ENCODE data around the gene TRMT1. TPM values are rescaled to one million over a fixed set of nuclear protein-coding genes. Genes with fewer than 3 reads are reported as not detected.

Gene TRMT1
- total RNA-seq, 1 experiment from 2014 or later: 36.5 TPM

GRCh38 chr19:13132471-13133180 is 16.1 kb upstream of the TRMT1 start:
- TF ChIP-seq CTCF (IDR thresholded peaks at IDR 0.05; ENCODE audit: unreplicated experiment): no peak
- BruUV-seq (replicated peaks): no TSS peak
- Mint-ChIP-seq H3K27me3 (ENCODE audit: unreplicated experiment) (no peaks in the 10 kb centered on the region), H3K4me1 (ENCODE audit: low read depth, unreplicated experiment) (peaks cover 5% of the 10 kb centered on the region), H3K4me3 (ENCODE audit: low read depth, unreplicated experiment) (no peak overlapping the region), H3K27ac (ENCODE audit: unreplicated experiment) (no peak overlapping the region), H3K9me3 (ENCODE audit: low read depth, unreplicated experiment) (no peaks in the 10 kb centered on the region), H3K36me3 (ENCODE audit: insufficient read depth, unreplicated experiment) (peaks cover 20% of the 10 kb centered on the region)
- CTCF ChIA-PET: no interaction called here
- no peak for DNase-seq
- intact Hi-C loops (cut with micrococcal nuclease; ENCODE audit: unreplicated experiment): no loop called here

- H3K36me3 Mint-ChIP-seq (ENCODE audit: insufficient read depth, unreplicated experiment): peaks cover 11% of the 10 kb centered on the region
- H3K9me3 Mint-ChIP-seq (ENCODE audit: low read depth, unreplicated experiment): no peaks in the 10 kb centered on the region
- no TSS peak for BruUV-seq (replicated peaks)
- CTCF ChIA-PET: interaction anchor here (0.7 kb wide), 2 partner anchors 70 to 716 kb away, joined by 3 to 4 read pairs; no protein-coding TSS in a partner anchor
- H3K4me3 Mint-ChIP-seq (ENCODE audit: low read depth, unreplicated experiment): no peak overlapping the region
- DNase-seq: no peak
- no peak for TF ChIP-seq CTCF (IDR thresholded peaks at IDR 0.05; ENCODE audit: unreplicated experiment)
- H3K27ac Mint-ChIP-seq (ENCODE audit: unreplicated experiment): no peak overlapping the region
- H3K27me3 Mint-ChIP-seq (ENCODE audit: unreplicated experiment): no peaks in the 10 kb centered on the region
- intact Hi-C loops (cut with micrococcal nuclease; ENCODE audit: unreplicated experiment): no loop called here
- H3K4me1 Mint-ChIP-seq (ENCODE audit: low read depth, unreplicated experiment): peaks cover 8% of the 10 kb centered on the region
Observed at GRCh38 chr19:13130886-13131490, 14.4 kb upstream of the TRMT1 start.

GRCh38 chr19:13129384-13129783 is 12.8 kb upstream of the TRMT1 start:
- peaks cover 11% of the 10 kb centered on the region for H3K36me3 Mint-ChIP-seq (ENCODE audit: insufficient read depth, unreplicated experiment)
- intact Hi-C loops (cut with micrococcal nuclease; ENCODE audit: unreplicated experiment): no loop called here
- H3K4me1 Mint-ChIP-seq (ENCODE audit: low read depth, unreplicated experiment): peaks cover 8% of the 10 kb centered on the region
- H3K27me3 Mint-ChIP-seq (ENCODE audit: unreplicated experiment): no peaks in the 10 kb centered on the region
- no peak overlapping the region for H3K4me3 Mint-ChIP-seq (ENCODE audit: low read depth, unreplicated experiment)
- H3K9me3 Mint-ChIP-seq (ENCODE audit: low read depth, unreplicated experiment): no peaks in the 10 kb centered on the region
- DNase-seq: no peak
- H3K27ac Mint-ChIP-seq (ENCODE audit: unreplicated experiment): no peak overlapping the region
- no TSS peak for BruUV-seq (replicated peaks)
- no peak for TF ChIP-seq CTCF (IDR thresholded peaks at IDR 0.05; ENCODE audit: unreplicated experiment)
- CTCF ChIA-PET: interaction anchor here (0.8 kb wide), 1 partner anchor 20 kb away, joined by 5 read pairs; the partner anchor contains the start of genes IER2 and STX10

- BruUV-seq (replicated peaks): no TSS peak
- H3K27ac Mint-ChIP-seq (ENCODE audit: unreplicated experiment): no peak overlapping the region
- TF ChIP-seq CTCF (IDR thresholded peaks at IDR 0.05; ENCODE audit: unreplicated experiment): no peak
- no peak overlapping the region for H3K4me3 Mint-ChIP-seq (ENCODE audit: low read depth, unreplicated experiment)
- peaks cover 11% of the 10 kb centered on the region for H3K36me3 Mint-ChIP-seq (ENCODE audit: insufficient read depth, unreplicated experiment)
- CTCF ChIA-PET: interaction anchor here (0.8 kb wide), 1 partner anchor 21 kb away, joined by 5 read pairs; the partner anchor contains the start of genes IER2 and STX10
- H3K4me1 Mint-ChIP-seq (ENCODE audit: low read depth, unreplicated experiment): peaks cover 8% of the 10 kb centered on the region
- no peaks in the 10 kb centered on the region for H3K9me3 Mint-ChIP-seq (ENCODE audit: low read depth, unreplicated experiment)
- no peaks in the 10 kb centered on the region for H3K27me3 Mint-ChIP-seq (ENCODE audit: unreplicated experiment)
- no peak for DNase-seq
- intact Hi-C loops (cut with micrococcal nuclease; ENCODE audit: unreplicated experiment): no loop called here
Observed at GRCh38 chr19:13128583-13128982, 12.0 kb upstream of the TRMT1 start.
